ENCODE measurements around the gene WDR6. TPM values are rescaled to one million over a fixed set of nuclear protein-coding genes. Genes with fewer than 3 reads are reported as not detected.

The WDR6 gene, protein sequence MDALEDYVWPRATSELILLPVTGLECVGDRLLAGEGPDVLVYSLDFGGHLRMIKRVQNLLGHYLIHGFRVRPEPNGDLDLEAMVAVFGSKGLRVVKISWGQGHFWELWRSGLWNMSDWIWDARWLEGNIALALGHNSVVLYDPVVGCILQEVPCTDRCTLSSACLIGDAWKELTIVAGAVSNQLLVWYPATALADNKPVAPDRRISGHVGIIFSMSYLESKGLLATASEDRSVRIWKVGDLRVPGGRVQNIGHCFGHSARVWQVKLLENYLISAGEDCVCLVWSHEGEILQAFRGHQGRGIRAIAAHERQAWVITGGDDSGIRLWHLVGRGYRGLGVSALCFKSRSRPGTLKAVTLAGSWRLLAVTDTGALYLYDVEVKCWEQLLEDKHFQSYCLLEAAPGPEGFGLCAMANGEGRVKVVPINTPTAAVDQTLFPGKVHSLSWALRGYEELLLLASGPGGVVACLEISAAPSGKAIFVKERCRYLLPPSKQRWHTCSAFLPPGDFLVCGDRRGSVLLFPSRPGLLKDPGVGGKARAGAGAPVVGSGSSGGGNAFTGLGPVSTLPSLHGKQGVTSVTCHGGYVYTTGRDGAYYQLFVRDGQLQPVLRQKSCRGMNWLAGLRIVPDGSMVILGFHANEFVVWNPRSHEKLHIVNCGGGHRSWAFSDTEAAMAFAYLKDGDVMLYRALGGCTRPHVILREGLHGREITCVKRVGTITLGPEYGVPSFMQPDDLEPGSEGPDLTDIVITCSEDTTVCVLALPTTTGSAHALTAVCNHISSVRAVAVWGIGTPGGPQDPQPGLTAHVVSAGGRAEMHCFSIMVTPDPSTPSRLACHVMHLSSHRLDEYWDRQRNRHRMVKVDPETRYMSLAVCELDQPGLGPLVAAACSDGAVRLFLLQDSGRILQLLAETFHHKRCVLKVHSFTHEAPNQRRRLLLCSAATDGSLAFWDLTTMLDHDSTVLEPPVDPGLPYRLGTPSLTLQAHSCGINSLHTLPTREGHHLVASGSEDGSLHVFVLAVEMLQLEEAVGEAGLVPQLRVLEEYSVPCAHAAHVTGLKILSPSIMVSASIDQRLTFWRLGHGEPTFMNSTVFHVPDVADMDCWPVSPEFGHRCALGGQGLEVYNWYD
- total RNA-seq (100 to 1,000 TPM; 158 to 167 TPM), polyA plus RNA-seq (82.9 TPM)

DNA sequence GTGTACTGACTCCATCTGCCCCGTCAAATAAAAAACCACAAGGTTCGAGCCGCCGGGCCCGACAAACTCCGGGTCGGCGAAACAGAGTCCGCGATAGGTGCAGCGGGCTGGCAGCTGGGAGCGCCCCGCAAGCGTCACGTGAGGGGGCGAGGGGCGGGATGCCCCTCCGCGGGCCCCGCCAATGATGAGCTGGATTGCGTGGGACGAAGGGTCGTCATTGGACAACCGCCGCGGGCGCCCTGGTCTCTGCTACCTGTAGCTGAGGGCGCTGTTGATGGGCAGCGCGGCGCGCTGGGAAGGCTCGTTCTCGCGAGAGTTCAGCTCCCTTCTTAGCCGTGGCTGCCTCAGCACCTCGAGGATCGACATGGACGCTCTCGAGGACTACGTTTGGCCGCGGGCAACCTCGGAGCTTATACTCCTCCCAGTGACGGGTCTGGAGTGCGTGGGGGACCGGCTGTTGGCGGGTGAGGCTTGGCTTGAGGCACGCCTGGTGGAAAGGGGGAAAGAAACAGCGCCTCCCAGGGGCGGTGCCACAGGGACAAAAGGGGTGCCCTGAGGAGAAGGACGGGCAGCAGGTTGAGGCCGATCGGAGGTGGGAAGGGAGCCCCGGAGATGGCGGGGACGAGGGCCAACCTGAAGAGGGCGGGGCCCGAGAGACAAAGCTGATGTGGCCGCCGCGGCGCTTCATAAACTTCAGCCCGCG is at the start of gene WDR6:
WDR6 (plus strand) TSS at position 324 of the 703 bp plus-strand sequence; CDS start at position 365, 41 bp downstream.
- Histone ChIP-seq H3K27ac (ENCODE audit: low read depth, low read length) (peak within 1 kb of the TSS; percentile 88), H3K4me3 (ENCODE audit: low read length) (peak within 1 kb of the TSS; percentile 98), H3K27me3 (ENCODE audit: insufficient read depth, low read length, poor library complexity, severe bottlenecking) (no peaks in the 10 kb centered on the region), H3K36me3 (ENCODE audit: insufficient read depth, low read length) (no peaks in the 10 kb centered on the region), H3K9me3 (ENCODE audit: low read length) (no peaks in the 10 kb centered on the region), H3K4me1 (ENCODE audit: insufficient read depth, low read length) (peaks cover 14% of the 10 kb centered on the region)
- no peaks in the 10 kb centered on the region for H3K9me3 Mint-ChIP-seq
- peaks cover 0 to 28% (median under 1%) of the 10 kb centered on the region in 3 donors for H3K36me3 Mint-ChIP-seq
- peak within 1 kb of the TSS; percentile 89 to 100 (median 98) for H3K4me3 Mint-ChIP-seq
- peaks cover 0 to 3% of the 10 kb centered on the region in 2 donors for H3K27me3 Mint-ChIP-seq
- H3K4me1 Mint-ChIP-seq, result peaks cover 22 to 38% (median 37%) of the 10 kb centered on the region in 3 donors
- ChIA-PET POLR2A (interaction anchor here (0.7 to 4.7 kb wide), 13 partner anchors 10 to 333 kb away, joined by 4 to 79 read pairs (median 11); partner anchors contain the start of genes ARIH2, CCDC71, DALRD3 and IMPDH2), CTCF (interaction anchor here (0.7 to 10.1 kb wide), 15 partner anchors 9 to 163 kb away, joined by 3 to 121 read pairs (median 5); partner anchors contain the start of genes DALRD3, IMPDH2, NDUFAF3 and P4HTM)
- peak within 1 kb of the TSS; percentile 89 to 100 (median 99) for H3K27ac Mint-ChIP-seq
- peak; percentile 96 to 98 (median 97) for DNase-seq

DNA sequence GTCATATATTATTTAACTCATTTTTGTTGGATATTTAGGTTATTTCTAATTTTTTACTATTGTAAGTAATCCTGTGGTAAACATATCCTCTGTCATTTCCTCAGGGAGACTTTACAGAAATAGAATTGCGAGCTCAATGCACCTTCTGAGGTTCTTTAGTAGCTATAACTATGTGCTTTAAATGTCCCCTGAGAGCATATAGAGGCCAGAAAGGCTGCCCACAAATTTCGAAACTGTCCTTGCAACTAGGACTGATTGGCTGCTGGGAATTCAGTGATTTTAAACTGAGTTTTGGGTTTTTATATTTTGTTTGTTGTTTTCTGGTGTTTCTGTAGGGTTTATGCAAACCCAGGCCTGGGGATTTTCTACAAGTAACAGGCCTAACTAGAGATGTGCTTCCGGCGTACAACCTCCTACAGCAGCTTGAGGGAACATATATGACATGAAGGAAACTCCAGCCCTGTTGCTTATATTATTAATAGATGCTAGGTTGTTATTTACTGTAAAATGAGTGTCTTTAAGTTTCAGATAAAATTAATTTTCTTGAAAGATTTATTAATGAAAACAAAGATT is 46.3 kb upstream of the WDR6 start:
- DNase-seq, result no peak
- H3K27ac Mint-ChIP-seq, result peak overlapping the region in 1 of 8 donors; percentile 17
- no peaks in the 10 kb centered on the region for H3K27me3 Mint-ChIP-seq
- H3K4me1 Mint-ChIP-seq, result peaks cover 6 to 10% (median 7%) of the 10 kb centered on the region in 3 donors
- Histone ChIP-seq H3K4me1 (ENCODE audit: insufficient read depth, low read length) (no peaks in the 10 kb centered on the region), H3K9me3 (ENCODE audit: low read length) (no peaks in the 10 kb centered on the region), H3K36me3 (ENCODE audit: insufficient read depth, low read length) (peaks cover 16% of the 10 kb centered on the region), H3K27ac (ENCODE audit: low read depth, low read length) (no peak overlapping the region), H3K4me3 (ENCODE audit: low read length) (no peak overlapping the region), H3K27me3 (ENCODE audit: insufficient read depth, low read length, poor library complexity, severe bottlenecking) (no peaks in the 10 kb centered on the region)
- H3K9me3 Mint-ChIP-seq, result no peaks in the 10 kb centered on the region
- POLR2A ChIA-PET, result no interaction called here
- H3K4me3 Mint-ChIP-seq, result no peak overlapping the region
- peaks cover 0 to 60% (median 9%) of the 10 kb centered on the region in 3 donors for H3K36me3 Mint-ChIP-seq
- CTCF ChIA-PET, result interaction anchor here (1.7 to 2.1 kb wide), 2 partner anchors 9 to 10 kb away, joined by 7 to 10 read pairs; no protein-coding TSS in a partner anchor

DNA sequence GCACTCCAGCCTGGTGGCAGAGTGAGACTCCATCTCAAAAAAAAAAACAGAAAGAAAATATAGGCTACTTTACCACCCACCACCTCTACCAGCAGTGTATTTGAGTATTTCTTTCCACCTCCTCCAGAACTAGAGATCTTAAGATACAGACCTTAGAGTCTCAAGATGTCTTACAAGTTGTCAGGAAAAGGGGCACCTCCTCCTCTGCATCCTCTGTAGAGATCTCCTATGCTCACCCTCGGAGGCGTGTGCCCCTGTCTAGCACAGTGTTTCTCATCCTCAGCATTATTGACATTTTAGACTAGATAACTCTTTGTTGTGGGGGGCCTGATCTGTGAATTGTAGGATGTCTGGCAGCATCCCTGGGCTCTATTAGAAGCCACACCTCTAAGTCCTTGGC is 44.9 kb upstream of the WDR6 start:
- no peaks in the 10 kb centered on the region for H3K27me3 Mint-ChIP-seq
- peaks cover 0 to 68% (median 12%) of the 10 kb centered on the region in 3 donors for H3K36me3 Mint-ChIP-seq
- no peak overlapping the region for H3K4me3 Mint-ChIP-seq
- CTCF ChIA-PET, result no interaction called here
- Histone ChIP-seq H3K27ac (ENCODE audit: low read depth, low read length) (no peak overlapping the region), H3K36me3 (ENCODE audit: insufficient read depth, low read length) (peaks cover 23% of the 10 kb centered on the region), H3K4me1 (ENCODE audit: insufficient read depth, low read length) (no peaks in the 10 kb centered on the region), H3K9me3 (ENCODE audit: low read length) (no peaks in the 10 kb centered on the region), H3K27me3 (ENCODE audit: insufficient read depth, low read length, poor library complexity, severe bottlenecking) (no peaks in the 10 kb centered on the region), H3K4me3 (ENCODE audit: low read length) (no peak overlapping the region)
- peaks cover 10 to 20% (median 19%) of the 10 kb centered on the region in 3 donors for H3K4me1 Mint-ChIP-seq
- POLR2A ChIA-PET, result no interaction called here
- DNase-seq, result no peak
- no peaks in the 10 kb centered on the region for H3K9me3 Mint-ChIP-seq
- peak overlapping the region in 4 of 8 donors; percentile 6 to 75 (median 32) for H3K27ac Mint-ChIP-seq

GRCh38 chr3:48962939-48963338 is 44.3 kb upstream of the WDR6 start:
- Mint-ChIP-seq H3K4me3 (no peak overlapping the region), H3K27me3 (no peaks in the 10 kb centered on the region), H3K9me3 (no peaks in the 10 kb centered on the region), H3K4me1 (peaks cover 9 to 22% (median 20%) of the 10 kb centered on the region in 3 donors), H3K36me3 (peaks cover 0 to 68% (median 10%) of the 10 kb centered on the region in 3 donors), H3K27ac (peak overlapping the region in 4 of 8 donors; percentile 34 to 83 (median 56))
- H3K36me3 ChIP-seq (ENCODE audit: insufficient read depth, low read length), result peaks cover 22% of the 10 kb centered on the region
- no peaks in the 10 kb centered on the region for H3K27me3 ChIP-seq (ENCODE audit: insufficient read depth, low read length, poor library complexity, severe bottlenecking)
- H3K4me1 ChIP-seq (ENCODE audit: insufficient read depth, low read length), result no peaks in the 10 kb centered on the region
- H3K27ac ChIP-seq (ENCODE audit: low read depth, low read length), result no peak overlapping the region
- H3K9me3 ChIP-seq (ENCODE audit: low read length), result no peaks in the 10 kb centered on the region
- no peak overlapping the region for H3K4me3 ChIP-seq (ENCODE audit: low read length)
- ChIA-PET POLR2A (no interaction called here), CTCF (interaction anchor here (0.9 kb wide), 1 partner anchor 25 kb away, joined by 3 read pairs; no protein-coding TSS in a partner anchor)
- no peak for DNase-seq

- ChIA-PET POLR2A (no interaction called here), CTCF (interaction anchor here (0.9 to 1.5 kb wide), 2 partner anchors 24 kb away, joined by 3 to 5 read pairs; no protein-coding TSS in a partner anchor)
- peaks cover 22% of the 10 kb centered on the region for H3K36me3 ChIP-seq (ENCODE audit: insufficient read depth, low read length)
Measured at GRCh38 chr3:48963591-48963990, 43.6 kb upstream of the WDR6 start.

GRCh38 chr3:48966367-48966766 is 40.8 kb upstream of the WDR6 start:
- Mint-ChIP-seq H3K4me1 (peaks cover 6 to 17% (median 15%) of the 10 kb centered on the region in 3 donors), H3K27ac (peak overlapping the region in 6 of 8 donors; percentile 51 to 80 (median 69)), H3K27me3 (no peaks in the 10 kb centered on the region), H3K9me3 (no peaks in the 10 kb centered on the region), H3K36me3 (peaks cover 0 to 85% (median 22%) of the 10 kb centered on the region in 3 donors), H3K4me3 (no peak overlapping the region)
- CTCF ChIA-PET, result interaction anchor here (1.0 kb wide), 1 partner anchor 22 kb away, joined by 3 read pairs; no protein-coding TSS in a partner anchor
- Histone ChIP-seq H3K27me3 (ENCODE audit: insufficient read depth, low read length, poor library complexity, severe bottlenecking) (no peaks in the 10 kb centered on the region), H3K27ac (ENCODE audit: low read depth, low read length) (no peak overlapping the region), H3K36me3 (ENCODE audit: insufficient read depth, low read length) (peaks cover 37% of the 10 kb centered on the region), H3K4me1 (ENCODE audit: insufficient read depth, low read length) (no peaks in the 10 kb centered on the region), H3K4me3 (ENCODE audit: low read length) (no peak overlapping the region), H3K9me3 (ENCODE audit: low read length) (no peaks in the 10 kb centered on the region)
- no peak for DNase-seq
- POLR2A ChIA-PET, result no interaction called here

More at GRCh38 chr3:48963591-48963990, 43.6 kb upstream of the WDR6 start:
- H3K27me3 ChIP-seq (ENCODE audit: insufficient read depth, low read length, poor library complexity, severe bottlenecking), result no peaks in the 10 kb centered on the region
- H3K4me3 ChIP-seq (ENCODE audit: low read length), result no peak overlapping the region
- no peaks in the 10 kb centered on the region for H3K4me1 ChIP-seq (ENCODE audit: insufficient read depth, low read length)
- H3K36me3 Mint-ChIP-seq, result peaks cover 0 to 70% (median 10%) of the 10 kb centered on the region in 3 donors
- no peak for DNase-seq
- no peak overlapping the region for H3K4me3 Mint-ChIP-seq
- no peaks in the 10 kb centered on the region for H3K9me3 Mint-ChIP-seq
- no peaks in the 10 kb centered on the region for H3K9me3 ChIP-seq (ENCODE audit: low read length)
- peak overlapping the region in 2 of 8 donors; percentile 36 to 51 for H3K27ac Mint-ChIP-seq
- H3K27me3 Mint-ChIP-seq, result no peaks in the 10 kb centered on the region
- no peak overlapping the region for H3K27ac ChIP-seq (ENCODE audit: low read depth, low read length)
- peaks cover 9 to 22% (median 20%) of the 10 kb centered on the region in 3 donors for H3K4me1 Mint-ChIP-seq
